RPMI7951 (cell line): ENCODE results near the gene TRMT13. TPM values are rescaled to one million over a fixed set of nuclear protein-coding genes. Genes with fewer than 3 reads are reported as not detected.
"Not testable (repeated sequence)": the region's sequence is repeated elsewhere in the genome, so short reads cannot be mapped to it uniquely, and the experiment has no call there.

Source experiments
- DNase-seq: peaks from one replicate; pipeline ENCODE4 v3.0.0-alpha.2; 2012; ENCODE audit warnings: low read depth
- total RNA-seq: library from RNA; depleted of rRNA; stranded (reverse); fragments of >200 nt; shearing (Covaris generic); gene quantifications from 2 replicates; pipeline ENCODE4 v1.2.3, GENCODE V29; 2014; rRNA removed

The TRMT13 gene
- total RNA-seq, 1 experiment from 2014 or later = 21.5 TPM

DNA sequence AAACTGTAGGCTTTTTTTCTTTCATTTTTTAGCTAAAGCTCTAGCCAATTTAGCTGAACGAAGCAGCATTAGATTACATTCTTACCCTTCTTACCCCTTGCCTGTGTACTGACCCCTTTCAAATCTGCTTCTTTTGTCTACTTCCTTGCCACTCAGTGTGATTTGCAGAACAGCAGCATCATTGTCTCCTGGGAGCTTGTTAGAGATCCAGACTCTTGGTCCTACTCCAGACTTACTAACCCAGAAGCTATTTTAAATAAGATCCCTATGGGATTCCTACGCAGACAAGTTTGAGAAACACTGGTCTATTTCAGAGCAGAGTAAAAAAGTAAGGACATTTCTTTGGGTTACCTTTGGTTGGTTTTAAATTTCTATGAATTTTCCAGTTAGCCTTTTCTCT is 31.3 kb downstream of the TRMT13 start:
- peak; percentile 25 for DNase-seq

DNA sequence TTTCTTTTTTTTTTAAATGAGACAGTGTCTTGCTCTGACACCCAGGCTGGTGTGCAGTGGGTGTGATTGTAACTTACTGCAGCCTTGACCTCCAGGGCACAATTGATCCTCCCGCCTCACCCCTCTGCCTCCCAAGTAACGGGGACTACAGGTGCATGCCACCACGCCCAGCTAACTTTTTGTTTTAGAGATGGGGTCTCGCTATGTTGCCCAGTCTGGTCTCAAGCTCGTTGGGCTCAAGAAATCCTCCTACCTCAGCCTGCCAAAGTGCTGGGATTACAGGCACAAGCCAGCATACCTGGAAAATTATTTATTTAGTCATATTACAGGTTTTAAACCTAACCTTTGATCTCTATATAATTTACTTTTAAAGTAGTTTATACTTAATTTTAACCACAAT is 31.7 kb downstream of the TRMT13 start:
- no peak for DNase-seq

DNA sequence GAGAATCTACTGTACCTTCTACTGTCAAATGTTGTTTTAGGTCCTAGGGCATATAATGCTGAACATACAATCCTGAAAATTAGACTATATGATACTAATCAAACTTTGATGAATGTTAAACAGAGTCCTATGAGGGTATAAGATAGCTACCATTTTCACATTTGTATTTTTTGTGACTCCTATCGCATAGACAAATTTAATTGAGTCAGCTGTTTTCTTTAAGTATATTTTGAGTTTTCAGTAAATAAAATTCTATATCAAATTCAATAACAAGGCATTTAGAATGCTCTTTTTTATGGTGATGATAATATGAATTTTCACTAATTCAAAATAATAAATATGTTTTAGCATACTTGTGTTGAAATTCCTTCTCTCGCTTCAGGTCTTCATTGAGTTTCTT is 35.1 kb downstream of the TRMT13 start:
- DNase-seq = no peak

DNA sequence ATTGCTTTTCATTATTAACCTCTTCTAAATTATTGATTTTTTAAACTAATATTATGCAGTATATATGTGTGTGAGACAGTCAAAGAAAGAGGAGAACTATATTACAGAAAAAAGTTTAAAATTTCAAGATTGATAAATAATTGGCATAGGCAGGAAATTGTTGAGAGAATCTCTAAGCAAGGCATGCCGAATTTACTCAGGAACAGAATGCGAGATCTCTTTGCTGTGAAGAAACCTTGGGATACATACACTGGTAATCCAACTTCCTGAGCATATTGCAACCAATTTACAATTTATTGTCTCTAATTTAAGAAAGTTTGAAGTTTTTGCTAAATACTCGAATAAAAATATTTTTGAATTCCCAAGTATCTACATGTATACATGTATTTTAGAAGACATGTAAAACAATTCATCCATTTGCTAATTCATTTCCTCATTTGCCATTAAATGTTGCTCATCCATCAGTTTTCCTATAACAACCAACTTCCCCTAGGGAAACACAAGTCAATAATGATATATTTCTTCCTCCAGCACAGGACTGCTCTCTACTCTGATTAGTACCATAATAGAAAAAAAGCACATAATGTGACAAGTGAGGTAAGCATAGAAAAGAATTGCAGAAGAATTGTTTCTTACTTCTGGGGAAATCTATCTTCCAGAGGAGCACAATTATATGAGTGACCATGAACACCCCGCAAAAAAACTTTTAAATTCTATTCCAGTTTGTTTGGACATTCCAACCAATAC is 44.5 kb downstream of the TRMT13 start:
- DNase-seq = no peak

DNA sequence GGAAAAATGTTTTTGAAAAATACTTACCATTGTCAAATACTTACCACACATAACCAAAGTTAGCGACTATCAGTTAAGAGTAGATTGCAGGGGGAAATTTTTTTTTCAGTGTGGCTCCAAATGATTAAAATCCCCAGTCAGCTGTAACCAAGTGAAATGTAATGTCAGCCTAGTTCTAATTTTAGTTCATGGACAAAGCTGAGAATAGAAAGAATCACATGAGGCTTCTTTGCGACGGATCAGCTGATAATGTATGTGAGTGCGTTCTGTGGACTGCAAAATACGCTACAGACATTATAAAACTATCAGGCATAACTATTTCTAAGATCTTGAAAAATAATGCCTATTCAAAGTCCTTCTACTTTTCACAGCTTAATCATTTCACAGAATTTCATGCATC is 45.1 kb downstream of the TRMT13 start, which contains the start of gene LRRC39:
LRRC39 (minus strand) TSS at position 166 of the 400 bp plus-strand sequence. CDS start 9,740 bp downstream, outside the sequence.
- no peak for DNase-seq

DNA sequence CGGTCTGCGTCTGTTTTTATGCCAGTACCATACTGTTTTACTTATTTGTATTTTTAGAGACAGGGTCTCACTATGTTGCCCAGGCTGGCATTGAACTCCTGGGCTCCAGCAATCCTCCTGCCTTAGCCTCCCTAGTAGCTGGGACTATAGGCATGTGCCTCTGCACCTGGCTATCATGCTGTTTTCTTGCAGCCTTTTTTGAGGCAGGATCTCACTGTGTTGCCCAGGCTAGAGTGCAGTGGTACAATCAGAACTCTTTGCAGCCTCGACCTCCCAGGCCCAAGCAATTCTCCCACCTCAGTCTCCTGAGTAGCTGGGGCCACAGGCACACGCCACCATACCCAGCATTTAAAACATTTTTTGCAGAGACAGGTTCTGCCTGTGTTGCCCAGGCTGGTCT is 50.4 kb downstream of the TRMT13 start:
- no peak for DNase-seq

DNA sequence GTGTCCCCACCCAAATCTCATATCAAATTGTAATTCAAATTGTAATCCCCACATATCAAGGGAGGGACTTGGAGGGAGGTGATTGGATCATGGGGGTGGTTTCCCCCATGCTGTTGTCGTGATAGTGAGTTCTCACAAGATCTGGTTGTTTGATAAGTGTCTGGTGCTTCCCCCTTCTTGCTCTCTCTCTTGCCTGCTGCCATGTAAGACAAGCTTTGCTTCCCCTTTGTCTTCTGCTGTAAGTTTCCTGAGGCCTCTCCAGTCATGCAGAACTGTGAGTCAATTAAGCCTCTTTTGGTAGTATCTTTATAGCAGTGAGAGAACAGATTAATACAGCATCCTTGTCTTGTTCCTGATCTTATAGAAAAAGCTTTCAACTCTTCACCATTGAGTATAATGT is 51.6 kb downstream of the TRMT13 start:
- no peak for DNase-seq

DNA sequence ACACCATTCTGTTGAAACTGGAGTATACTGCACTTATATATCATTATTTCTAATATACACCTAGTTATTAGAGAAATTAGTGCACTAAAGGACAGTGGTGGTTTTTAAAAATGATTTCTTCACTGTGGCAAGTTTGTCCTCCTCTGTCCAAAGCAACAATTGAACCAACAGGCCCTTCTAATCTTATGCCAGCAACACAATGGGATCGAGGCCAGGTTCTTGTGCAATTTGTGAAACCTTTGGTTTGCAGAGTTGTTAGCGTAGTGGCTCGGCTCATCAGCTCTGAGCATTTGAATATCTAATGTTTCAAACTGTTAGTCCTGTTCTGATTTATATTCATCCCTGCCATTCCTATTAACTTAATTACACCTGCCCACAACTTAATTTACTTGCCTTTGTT is 54.9 kb downstream of the TRMT13 start:
- peak; percentile 19 for DNase-seq

DNA sequence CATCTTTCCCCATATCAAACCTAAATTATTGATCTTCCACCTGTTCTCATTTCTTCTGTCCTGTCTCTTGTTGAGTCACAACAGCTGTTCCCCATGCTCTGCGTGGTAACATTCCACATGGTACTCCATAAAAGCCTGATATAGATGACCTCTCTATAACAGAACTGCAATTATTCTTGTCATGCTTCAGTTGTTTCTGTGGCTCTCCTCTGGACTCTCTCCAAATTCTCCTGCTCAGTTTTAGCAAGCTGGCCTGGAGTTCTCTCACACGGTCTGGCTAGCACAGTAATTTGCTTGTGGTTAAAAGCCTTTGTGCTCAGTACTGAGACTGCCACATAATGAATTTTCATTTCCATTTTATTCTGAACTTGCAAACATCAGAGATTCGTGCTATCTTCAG is 55.7 kb downstream of the TRMT13 start:
- peak; percentile 92 for DNase-seq

DNA sequence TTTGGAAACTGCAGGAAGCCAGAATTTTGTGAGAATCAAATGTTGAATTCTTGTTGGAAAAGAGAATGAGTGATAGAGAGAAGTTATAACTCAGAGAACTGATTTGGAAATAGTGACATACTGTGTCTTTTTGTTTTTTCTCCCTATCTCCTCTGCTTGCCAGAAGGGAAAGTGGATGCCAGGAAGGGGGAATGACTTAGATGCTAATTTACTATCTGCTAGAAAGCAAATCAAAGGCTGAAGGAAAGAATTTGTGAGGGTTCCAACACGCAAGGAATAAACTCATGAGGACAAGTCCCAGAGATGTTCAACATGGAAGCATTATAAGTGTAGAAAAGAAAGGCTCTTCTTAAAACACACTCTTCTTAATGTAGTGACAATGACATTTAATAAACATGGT is 65.6 kb downstream of the TRMT13 start:
- no peak for DNase-seq

DNA sequence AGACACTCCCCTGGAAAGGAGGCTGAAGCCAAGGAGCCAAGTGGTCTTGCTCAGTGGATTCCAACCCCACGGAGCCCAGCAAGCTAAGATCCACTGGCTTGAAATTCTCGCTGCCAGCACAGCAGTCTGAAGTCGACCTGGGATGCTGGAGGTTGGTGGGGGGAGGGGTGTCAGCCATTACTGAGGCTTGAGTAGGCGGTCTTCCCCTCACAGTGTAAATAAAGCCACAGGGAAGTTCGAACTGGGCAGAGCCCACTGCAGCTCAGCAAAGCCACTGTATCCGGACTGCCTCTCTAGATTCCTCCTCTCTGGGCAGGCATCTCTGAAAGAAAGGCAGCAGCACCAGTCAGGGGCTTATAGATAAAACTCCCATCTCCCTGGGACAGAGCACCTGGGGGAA is 67.1 kb downstream of the TRMT13 start:
- not testable (repeated sequence) for DNase-seq

Other genes starting within 250 kb of the TRMT13 start
- 31.5 and 34.4 TPM in 2 replicates for gene SLC35A3, start 163.2 kb upstream of the TRMT13 start, total RNA-seq
- gene SASS6, start 233 bp upstream of the TRMT13 start, total RNA-seq = 10.9 and 14.7 TPM in 2 replicates
- 0.60 and 1.1 TPM in 2 replicates for gene LRRC39, start 45.1 kb downstream of the TRMT13 start, total RNA-seq
- 4.7 and 4.9 TPM in 2 replicates for gene DBT, start 116.7 kb downstream of the TRMT13 start, total RNA-seq
- gene RTCA, start 133.1 kb downstream of the TRMT13 start, total RNA-seq = 42.8 and 44.6 TPM in 2 replicates
- gene CDC14A, start 219.3 kb downstream of the TRMT13 start, total RNA-seq = 5.3 and 5.6 TPM in 2 replicates